Skeletal muscle satellite cell (primary cell): ENCODE measurements around the gene KLHL29.
"Not testable (repeated sequence)": the region's sequence is repeated elsewhere in the genome, so short reads cannot be mapped to it uniquely, and the experiment has no call there.

Experiments
- H3K27me3 ChIP-seq: 2 replicates; pipeline ENCODE4 v1.7.0; 2013; ENCODE audit warnings: low read length; ENCODE audit not compliant: control insufficient read depth, insufficient read depth
- H3K36me3 ChIP-seq: 2 replicates; pipeline ENCODE4 v1.7.0; 2013; ENCODE audit warnings: mild to moderate bottlenecking, control low read depth, low read length; ENCODE audit not compliant: insufficient read depth
- H3K4me1 ChIP-seq: 2 replicates; pipeline ENCODE4 v1.7.0; 2013; ENCODE audit warnings: low read length; ENCODE audit not compliant: control insufficient read depth, insufficient read depth
- H3K4me2 ChIP-seq: 2 replicates; pipeline ENCODE4 v1.7.0; 2013; ENCODE audit warnings: mild to moderate bottlenecking, low read length
- H3K4me3 ChIP-seq: 2 replicates; pipeline ENCODE4 v1.7.0; 2013; ENCODE audit warnings: low read length
- H3K9ac ChIP-seq: 2 replicates; pipeline ENCODE4 v1.7.0; 2013; ENCODE audit warnings: mild to moderate bottlenecking, low read depth, low read length, moderate library complexity
- H3K9me3 ChIP-seq: replicated peaks from 2 replicates; pipeline ENCODE4 v1.7.0; 2013; ENCODE audit warnings: mild to moderate bottlenecking, control low read depth, low read length

KLHL29 gene

DNA sequence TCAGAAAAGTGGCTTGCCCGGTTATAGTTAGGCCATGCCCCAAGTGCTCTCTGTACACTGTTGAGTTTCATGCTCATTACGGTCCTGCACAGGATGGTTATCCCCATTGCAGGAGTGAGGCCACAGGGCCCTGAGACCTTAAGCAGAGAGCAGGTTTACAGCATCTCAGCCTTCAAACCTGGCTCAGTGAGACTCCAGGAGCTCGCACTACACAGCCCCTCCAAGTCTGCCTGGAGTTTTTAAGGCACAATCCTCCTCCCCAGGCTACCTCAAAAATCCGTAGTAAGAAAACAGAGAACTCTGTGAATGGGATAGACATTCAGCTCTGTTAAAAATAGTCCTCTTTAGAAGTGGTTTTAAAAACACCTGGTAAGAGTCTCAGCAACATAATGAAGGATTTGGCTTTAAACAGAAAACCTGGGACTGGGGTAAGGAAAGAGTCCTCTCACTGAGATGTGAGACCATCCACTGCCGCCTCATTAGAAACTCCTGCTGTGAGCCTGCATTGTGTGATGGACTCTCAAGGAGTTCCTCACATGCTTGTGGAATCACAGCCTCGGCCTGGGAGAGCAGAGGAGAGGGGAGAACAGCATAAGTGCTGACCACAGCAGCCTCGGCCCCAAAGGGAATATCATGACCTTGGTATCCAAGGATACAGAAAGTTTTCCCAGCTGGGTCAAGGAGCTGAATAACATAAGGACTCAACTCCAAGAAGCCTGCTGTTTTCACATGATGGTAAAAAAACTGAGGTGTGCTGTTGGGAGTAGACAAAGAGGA is 327.2 kb downstream of the KLHL29 start:
- Histone ChIP-seq H3K9me3 (no peaks in the 10 kb centered on the region), H3K27me3 (no peaks in the 10 kb centered on the region), H3K4me1 (no peaks in the 10 kb centered on the region), H3K36me3 (peaks cover 6% of the 10 kb centered on the region), H3K4me2 (no peak overlapping the region), H3K4me3 (no peak overlapping the region), H3K9ac (no peak overlapping the region)

DNA sequence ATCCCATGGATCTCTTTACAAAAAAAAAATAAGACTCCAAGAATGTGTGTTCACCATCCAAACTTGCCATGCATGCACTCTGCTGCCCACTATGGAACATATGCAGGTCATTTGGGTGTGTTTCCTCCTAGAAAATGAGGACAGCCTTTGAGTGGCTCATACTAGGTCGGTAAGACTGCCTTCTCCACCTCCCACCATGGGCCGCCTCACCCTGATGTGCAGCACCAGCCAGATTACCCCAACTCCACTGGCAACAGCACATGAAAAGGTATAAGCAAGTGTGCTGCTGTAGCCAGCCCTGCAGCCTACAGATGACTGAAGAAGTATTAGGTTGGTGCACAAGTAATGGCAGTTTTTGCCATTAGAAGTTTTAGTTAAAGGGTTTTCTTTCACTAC is 327.8 kb downstream of the KLHL29 start:
- H3K9me3 ChIP-seq = no peaks in the 10 kb centered on the region
- H3K9ac ChIP-seq = no peak overlapping the region
- H3K4me1 ChIP-seq = no peaks in the 10 kb centered on the region
- no peaks in the 10 kb centered on the region for H3K27me3 ChIP-seq
- H3K36me3 ChIP-seq = peaks cover under 1% of the 10 kb centered on the region
- H3K4me2 ChIP-seq = no peak overlapping the region
- no peak overlapping the region for H3K4me3 ChIP-seq

- H3K4me3 ChIP-seq = no peak overlapping the region
- H3K36me3 ChIP-seq = no peaks in the 10 kb centered on the region
- no peak overlapping the region for H3K4me2 ChIP-seq
- no peaks in the 10 kb centered on the region for H3K9me3 ChIP-seq
- no peak overlapping the region for H3K9ac ChIP-seq
- no peaks in the 10 kb centered on the region for H3K4me1 ChIP-seq
- no peaks in the 10 kb centered on the region for H3K27me3 ChIP-seq
These were observed 328.4 kb downstream of the KLHL29 start for GRCh38 chr2:23713351-23713750.

GRCh38 chr2:23718931-23719700 is 334.1 kb downstream of the KLHL29 start:
- Histone ChIP-seq H3K9me3 (no peaks in the 10 kb centered on the region), H3K4me3 (no peak overlapping the region), H3K27me3 (no peaks in the 10 kb centered on the region), H3K36me3 (no peaks in the 10 kb centered on the region), H3K4me1 (no peaks in the 10 kb centered on the region), H3K9ac (no peak overlapping the region), H3K4me2 (no peak overlapping the region)

GRCh38 chr2:23719716-23720115 is 334.7 kb downstream of the KLHL29 start:
- Histone ChIP-seq H3K9me3 (no peaks in the 10 kb centered on the region), H3K9ac (no peak overlapping the region)

DNA sequence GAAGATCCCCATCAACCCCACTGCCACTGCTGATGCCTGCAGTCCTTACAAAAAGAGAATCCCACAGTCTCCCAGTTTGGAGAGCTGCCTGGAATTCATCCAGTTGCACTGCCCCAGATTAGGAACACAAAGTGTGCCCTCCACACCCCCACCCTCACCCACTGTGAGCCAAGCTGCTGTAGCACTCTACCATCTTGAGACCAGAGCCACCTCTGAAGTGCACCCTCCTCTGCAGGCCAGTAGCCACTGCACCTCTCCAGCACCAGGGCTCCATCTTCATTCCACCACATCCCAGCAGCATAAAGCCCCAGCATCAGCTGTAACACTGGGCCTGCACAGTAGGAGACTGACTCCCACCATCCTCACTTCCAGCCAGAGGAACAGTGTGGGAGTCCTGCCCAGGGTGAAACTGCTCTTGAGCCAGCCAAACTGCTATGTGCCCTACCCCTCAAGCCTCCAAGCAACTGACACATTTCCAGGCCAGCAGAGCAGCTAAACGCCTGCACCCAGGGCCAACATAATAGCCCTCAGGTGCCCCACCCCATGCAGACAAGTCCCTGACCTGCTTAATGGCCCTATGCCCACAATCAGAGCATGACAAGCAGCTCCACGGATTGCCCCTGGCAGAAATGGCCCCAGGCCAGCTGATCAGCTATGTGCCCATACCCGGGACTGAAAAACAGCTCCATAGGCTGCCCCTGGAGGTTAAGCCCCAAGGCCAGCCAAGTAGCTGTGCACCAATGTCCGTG is 335.9 kb downstream of the KLHL29 start:
- Histone ChIP-seq H3K9me3 (no peaks in the 10 kb centered on the region), H3K27me3 (no peaks in the 10 kb centered on the region), H3K4me2 (no peak overlapping the region), H3K36me3 (no peaks in the 10 kb centered on the region), H3K9ac (no peak overlapping the region), H3K4me3 (no peak overlapping the region), H3K4me1 (no peaks in the 10 kb centered on the region)

More at GRCh38 chr2:23719716-23720115, 334.7 kb downstream of the KLHL29 start:
- Histone ChIP-seq H3K4me3 (no peak overlapping the region), H3K36me3 (no peaks in the 10 kb centered on the region), H3K4me2 (no peak overlapping the region), H3K27me3 (no peaks in the 10 kb centered on the region), H3K4me1 (no peaks in the 10 kb centered on the region)

DNA sequence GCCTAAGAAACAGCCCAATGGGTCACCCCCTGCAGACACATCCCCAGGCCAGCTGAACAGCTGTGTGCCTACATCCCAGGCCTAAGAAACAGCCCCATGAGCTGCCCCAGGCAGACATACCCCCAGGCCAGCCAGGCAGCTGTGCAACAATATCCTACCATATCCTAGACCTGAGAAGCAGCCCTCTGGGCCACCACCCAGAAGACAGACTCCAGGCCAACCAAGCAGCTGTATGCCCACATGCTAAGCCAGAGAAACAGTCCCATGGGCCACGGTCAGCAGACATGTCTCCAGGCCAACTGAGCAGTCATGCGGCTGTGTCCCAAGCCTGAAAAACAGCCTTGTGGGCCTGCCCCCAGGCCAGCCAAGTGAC is 336.5 kb downstream of the KLHL29 start:
- Histone ChIP-seq H3K36me3 (no peaks in the 10 kb centered on the region), H3K9ac (no peak overlapping the region), H3K9me3 (no peaks in the 10 kb centered on the region), H3K4me3 (no peak overlapping the region), H3K4me2 (no peak overlapping the region), H3K4me1 (no peaks in the 10 kb centered on the region), H3K27me3 (no peaks in the 10 kb centered on the region)

- Histone ChIP-seq H3K9ac (no peak overlapping the region), H3K4me2 (no peak overlapping the region), H3K4me1 (no peaks in the 10 kb centered on the region), H3K9me3 (no peaks in the 10 kb centered on the region), H3K4me3 (no peak overlapping the region), H3K36me3 (no peaks in the 10 kb centered on the region), H3K27me3 (no peaks in the 10 kb centered on the region)
These were observed 337.3 kb downstream of the KLHL29 start for GRCh38 chr2:23722255-23722654.

GRCh38 chr2:23723029-23723428 is 338.1 kb downstream of the KLHL29 start:
- not testable (repeated sequence) for H3K36me3 ChIP-seq, H3K9me3 ChIP-seq, H3K27me3 ChIP-seq, H3K4me3 ChIP-seq, H3K4me2 ChIP-seq, H3K4me1 ChIP-seq, H3K9ac ChIP-seq

GRCh38 chr2:23734416-23734815 is 349.4 kb downstream of the KLHL29 start:
- Histone ChIP-seq H3K4me1 (no peaks in the 10 kb centered on the region), H3K9ac (no peak overlapping the region), H3K9me3 (no peaks in the 10 kb centered on the region), H3K36me3 (no peaks in the 10 kb centered on the region), H3K4me2 (no peak overlapping the region), H3K27me3 (no peaks in the 10 kb centered on the region), H3K4me3 (no peak overlapping the region)

DNA sequence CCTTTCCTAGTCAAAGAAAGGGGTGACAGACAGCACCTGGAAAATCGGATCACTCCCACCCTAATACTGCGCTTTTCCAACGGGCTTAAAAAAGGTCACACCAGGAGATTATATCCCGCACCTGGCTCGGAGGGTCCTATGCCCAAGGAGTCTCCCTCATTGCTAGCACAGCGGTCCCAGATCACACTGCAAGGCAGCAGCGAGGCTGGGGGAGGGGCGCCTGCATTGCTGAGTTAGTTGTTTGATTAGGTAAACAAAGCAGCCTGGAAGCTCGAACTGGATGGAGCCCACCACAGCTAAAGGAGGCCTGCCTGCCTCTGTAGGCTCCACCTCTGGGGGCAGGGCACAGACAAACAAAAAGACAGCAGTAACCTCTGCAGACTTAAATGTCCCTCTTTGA is 351.8 kb downstream of the KLHL29 start:
- not testable (repeated sequence) for H3K4me2 ChIP-seq, H3K36me3 ChIP-seq, H3K4me1 ChIP-seq, H3K9ac ChIP-seq, H3K27me3 ChIP-seq, H3K9me3 ChIP-seq, H3K4me3 ChIP-seq
